Astrocyte (in vitro differentiated cells and primary cell): ENCODE results near the gene SUSD5. TPM values are rescaled to one million over a fixed set of nuclear protein-coding genes. Genes with fewer than 3 reads are reported as not detected.

ENCODE experiments used
- DNase-seq: peaks from one replicate; pipeline ENCODE4 v3.0.0-alpha.2; 2010; ENCODE audit warnings: low read depth
- FAIRE-seq: peaks from 2 replicates; lab custom pipeline; 2011; peaks lifted over from hg19 to GRCh38; lab: Jason Lieb, UNC
- H2AFZ ChIP-seq: 2 replicates; pipeline ENCODE4 v1.6.0; 2012; ENCODE audit warnings: low read depth, low read length, inconsistent platforms
- H3K27ac ChIP-seq: 2 replicates; pipeline ENCODE4 v1.5.1; 2011; ENCODE audit warnings: low read depth, low read length, inconsistent platforms
- H3K27me3 ChIP-seq: 2 replicates; pipeline ENCODE4 v1.6.0; 2011; ENCODE audit warnings: low read length, inconsistent platforms; ENCODE audit not compliant: insufficient read depth
- H3K36me3 ChIP-seq: 2 replicates; pipeline ENCODE4 v1.5.1; 2011; ENCODE audit warnings: low read length, inconsistent platforms; ENCODE audit not compliant: insufficient read depth
- H3K4me1 ChIP-seq: 2 replicates; pipeline ENCODE4 v1.5.1; 2011; ENCODE audit warnings: low read length, inconsistent platforms; ENCODE audit not compliant: insufficient read depth
- H3K4me2 ChIP-seq: 2 replicates; pipeline ENCODE4 v1.6.0; 2012; ENCODE audit warnings: low read length, inconsistent platforms
- H3K4me3 ChIP-seq: 2 replicates; pipeline ENCODE4 v1.5.1; 2011; ENCODE audit warnings: low read depth, mild to moderate bottlenecking, low read length, inconsistent platforms; ENCODE audit not compliant: insufficient read depth
- H3K79me2 ChIP-seq: 2 replicates; pipeline ENCODE4 v1.6.0; 2012; ENCODE audit warnings: mild to moderate bottlenecking, low read length, inconsistent platforms; ENCODE audit not compliant: insufficient read depth
- H3K9ac ChIP-seq: 2 replicates; pipeline ENCODE4 v1.6.0; 2012; ENCODE audit warnings: mild to moderate bottlenecking, low read length, inconsistent platforms
- H3K9me3 ChIP-seq: 2 replicates; pipeline ENCODE4 v1.5.1; 2012; ENCODE audit warnings: low read depth, mild to moderate bottlenecking, low read length, inconsistent platforms; ENCODE audit not compliant: insufficient read depth
- H4K20me1 ChIP-seq: 2 replicates; pipeline ENCODE4 v1.6.0; 2012; ENCODE audit warnings: low read length, inconsistent platforms; ENCODE audit not compliant: insufficient read depth
- H3K27ac Mint-ChIP-seq: one replicate; pipeline ENCODE4 v1.8.0; 2021; ENCODE audit warnings: mild to moderate bottlenecking, mixed read lengths; ENCODE audit not compliant: unreplicated experiment
- H3K27me3 Mint-ChIP-seq: one replicate; pipeline ENCODE4 v1.8.0; 2021; ENCODE audit warnings: low read depth, mixed read lengths; ENCODE audit not compliant: unreplicated experiment
- H3K36me3 Mint-ChIP-seq: one replicate; pipeline ENCODE4 v1.8.0; 2021; ENCODE audit warnings: low read depth, mixed read lengths; ENCODE audit not compliant: unreplicated experiment
- H3K4me1 Mint-ChIP-seq: one replicate; pipeline ENCODE4 v1.8.0; 2021; ENCODE audit warnings: low read depth, mixed read lengths; ENCODE audit not compliant: unreplicated experiment
- H3K4me3 Mint-ChIP-seq: one replicate; pipeline ENCODE4 v1.8.0; 2021; ENCODE audit warnings: mild to moderate bottlenecking, moderate library complexity, mixed read lengths; ENCODE audit not compliant: unreplicated experiment
- H3K9me3 Mint-ChIP-seq: one replicate; pipeline ENCODE4 v1.8.0; 2021; ENCODE audit warnings: mild to moderate bottlenecking, mixed read lengths; ENCODE audit not compliant: unreplicated experiment
- CTCF ChIP-seq: IDR thresholded peaks from 2 replicates; pipeline ENCODE4 v1.5.1; 2011; ENCODE audit warnings: low read depth, mild to moderate bottlenecking, inconsistent platforms, low read length, moderate library complexity; ENCODE audit not compliant: insufficient read depth
- EZH2 ChIP-seq: IDR thresholded peaks from 2 replicates; pipeline ENCODE4 v1.6.1; 2012; ENCODE audit warnings: mild to moderate bottlenecking, low read length, inconsistent platforms; ENCODE audit not compliant: insufficient read depth
- total RNA-seq: library from RNA; stranded (reverse); gene quantifications from 2 replicates; pipeline ENCODE4 v1.2.1, GENCODE V29; 2021

The SUSD5 gene
- total RNA-seq, 1 donor from 2014 or later: 2.8 TPM

GRCh38 chr3:33256249-33256648 lies 37.6 kb upstream of the SUSD5 start:
- Histone ChIP-seq H3K27me3 (no peaks in the 10 kb centered on the region), H3K4me3 (no peak overlapping the region), H3K9ac (no peak overlapping the region), H3K9me3 (no peaks in the 10 kb centered on the region), H3K36me3 (no peaks in the 10 kb centered on the region), H3K4me2 (no peak overlapping the region), H3K4me1 (no peaks in the 10 kb centered on the region), H2AFZ (no peak overlapping the region), H3K27ac (no peak overlapping the region), H4K20me1 (no peaks in the 10 kb centered on the region), H3K79me2 (no peaks in the 10 kb centered on the region)
- no peak overlapping the region for H3K4me3 Mint-ChIP-seq
- H3K27me3 Mint-ChIP-seq: no peaks in the 10 kb centered on the region
- H3K27ac Mint-ChIP-seq: no peak overlapping the region
- TF ChIP-seq CTCF (no peak), EZH2 (no peak)
- peaks cover 2% of the 10 kb centered on the region for H3K4me1 Mint-ChIP-seq
- FAIRE-seq (no peak), DNase-seq (no peak)
- no peaks in the 10 kb centered on the region for H3K9me3 Mint-ChIP-seq
- H3K36me3 Mint-ChIP-seq: no peaks in the 10 kb centered on the region

- FAIRE-seq: no peak
- Histone ChIP-seq H3K9me3 (no peaks in the 10 kb centered on the region), H3K79me2 (no peaks in the 10 kb centered on the region), H3K4me1 (no peaks in the 10 kb centered on the region), H2AFZ (no peak overlapping the region), H3K4me3 (no peak overlapping the region), H3K4me2 (no peak overlapping the region), H3K36me3 (no peaks in the 10 kb centered on the region), H3K9ac (no peak overlapping the region), H3K27ac (no peak overlapping the region), H3K27me3 (no peaks in the 10 kb centered on the region), H4K20me1 (no peaks in the 10 kb centered on the region)
- H3K4me3 Mint-ChIP-seq: no peak overlapping the region
- DNase-seq: peak; percentile 58
- peaks cover 9% of the 10 kb centered on the region for H3K4me1 Mint-ChIP-seq
- no peaks in the 10 kb centered on the region for H3K9me3 Mint-ChIP-seq
- TF ChIP-seq EZH2 (no peak), CTCF (no peak)
- H3K27ac Mint-ChIP-seq: peak overlapping the region; percentile 77
- no peaks in the 10 kb centered on the region for H3K36me3 Mint-ChIP-seq
- no peaks in the 10 kb centered on the region for H3K27me3 Mint-ChIP-seq
Measured at GRCh38 chr3:33250712-33251111, 32.1 kb upstream of the SUSD5 start.

GRCh38 chr3:33246786-33247185 lies 28.2 kb upstream of the SUSD5 start:
- Histone ChIP-seq H3K36me3 (no peaks in the 10 kb centered on the region), H3K27me3 (no peaks in the 10 kb centered on the region), H4K20me1 (no peaks in the 10 kb centered on the region), H3K4me3 (no peak overlapping the region), H3K9ac (no peak overlapping the region), H3K4me2 (no peak overlapping the region), H3K4me1 (no peaks in the 10 kb centered on the region), H3K9me3 (no peaks in the 10 kb centered on the region), H3K79me2 (no peaks in the 10 kb centered on the region), H2AFZ (no peak overlapping the region), H3K27ac (no peak overlapping the region)
- TF ChIP-seq CTCF (no peak), EZH2 (no peak)
- Mint-ChIP-seq H3K27ac (no peak overlapping the region), H3K36me3 (no peaks in the 10 kb centered on the region), H3K27me3 (peaks cover 2% of the 10 kb centered on the region), H3K4me3 (no peak overlapping the region), H3K4me1 (peaks cover 9% of the 10 kb centered on the region), H3K9me3 (peaks cover 4% of the 10 kb centered on the region)
- DNase-seq (no peak), FAIRE-seq (no peak)
